Tibial nerve (tissue), 4 donors: ENCODE results near the gene ANKH. TPM values are rescaled to one million over a fixed set of nuclear protein-coding genes. Genes with fewer than 3 reads are reported as not detected.

ENCODE experiments used
- DNase-seq, 2 donors: peaks; one replicate each; pipeline ENCODE4 v3.0.0-alpha.2; 2019; ENCODE audit warnings: low spot score in 2 of 2
- H3K27ac ChIP-seq, 4 donors: fragments of 200-600 bp; sonication (generic) in 3 of 4; one replicate each; pipeline ENCODE4 v1.5.1; 2017 to 2019; ENCODE audit warnings: mild to moderate bottlenecking in 1 of 4
- H3K27me3 ChIP-seq, 2 donors: fragments of 200-600 bp; sonication (generic) in 1 of 2; one replicate each; pipeline versions ENCODE4 v1.5.1 to v1.6.0; 2017 to 2019
- H3K36me3 ChIP-seq, 3 donors: fragments of 200-600 bp; sonication (generic); one replicate each; pipeline ENCODE4 v1.5.1; 2018 to 2019
- H3K4me1 ChIP-seq, 4 donors: fragments of 200-600 bp; sonication (generic) in 3 of 4; one replicate each; pipeline ENCODE4 v1.5.1; 2017 to 2019
- H3K4me3 ChIP-seq, 4 donors: fragments of 200-600 bp; sonication (generic) in 3 of 4; one replicate each; pipeline ENCODE4 v1.5.1; 2017 to 2019; ENCODE audit warnings: mild to moderate bottlenecking in 1 of 4, moderate library complexity in 1 of 4
- H3K9me3 ChIP-seq, 4 donors: fragments of 200-600 bp; sonication (generic) in 3 of 4; one replicate each; pipeline ENCODE4 v1.5.1; 2017 to 2019
- EP300 ChIP-seq, 2 donors: sonication (generic); formaldehyde crosslinking; IDR thresholded peaks; one replicate each; pipeline ENCODE4 v1.6.1; 2017; ENCODE audit warnings: antibody characterized with exemption in 2 of 2, mild to moderate bottlenecking in 1 of 2
- POLR2A ChIP-seq, 2 donors: fragments of 450-650 bp; IDR thresholded peaks; one replicate each; pipeline ENCODE4 v1.6.1; 2017; ENCODE audit warnings: antibody characterized with exemption in 2 of 2, mild to moderate bottlenecking in 2 of 2, moderate library complexity in 2 of 2
- WGBS, 2 donors: methylation state at CpG; one replicate each; pipeline ENCODE4 v1.1.5; 2018; 5-methylcytosine and 5-hydroxymethylcytosine counted together
- total RNA-seq, 4 donors: library from RNA; depleted of rRNA; stranded (reverse); fragments of >200 nt; gene quantifications; one replicate each; pipeline ENCODE4 v1.1.0, GENCODE V29; 2016
- TF ChIP-seq, protein P1 (sequence below), 5 experiments: fragments of 200-600 bp in 3 of 5; fragments of 450-650 bp in 2 of 5; sonication (generic) in 3 of 5; IDR thresholded peaks; one replicate each; pipeline ENCODE4 v1.5.1; 2016 to 2019; ENCODE audit warnings: antibody characterized with exemption in 5 of 5, mild to moderate bottlenecking in 3 of 5, moderate library complexity in 2 of 5

The ANKH gene
- total RNA-seq, 4 donors from 2014 or later: 45.7 to 77.9 (median 46.6) TPM

DNA sequence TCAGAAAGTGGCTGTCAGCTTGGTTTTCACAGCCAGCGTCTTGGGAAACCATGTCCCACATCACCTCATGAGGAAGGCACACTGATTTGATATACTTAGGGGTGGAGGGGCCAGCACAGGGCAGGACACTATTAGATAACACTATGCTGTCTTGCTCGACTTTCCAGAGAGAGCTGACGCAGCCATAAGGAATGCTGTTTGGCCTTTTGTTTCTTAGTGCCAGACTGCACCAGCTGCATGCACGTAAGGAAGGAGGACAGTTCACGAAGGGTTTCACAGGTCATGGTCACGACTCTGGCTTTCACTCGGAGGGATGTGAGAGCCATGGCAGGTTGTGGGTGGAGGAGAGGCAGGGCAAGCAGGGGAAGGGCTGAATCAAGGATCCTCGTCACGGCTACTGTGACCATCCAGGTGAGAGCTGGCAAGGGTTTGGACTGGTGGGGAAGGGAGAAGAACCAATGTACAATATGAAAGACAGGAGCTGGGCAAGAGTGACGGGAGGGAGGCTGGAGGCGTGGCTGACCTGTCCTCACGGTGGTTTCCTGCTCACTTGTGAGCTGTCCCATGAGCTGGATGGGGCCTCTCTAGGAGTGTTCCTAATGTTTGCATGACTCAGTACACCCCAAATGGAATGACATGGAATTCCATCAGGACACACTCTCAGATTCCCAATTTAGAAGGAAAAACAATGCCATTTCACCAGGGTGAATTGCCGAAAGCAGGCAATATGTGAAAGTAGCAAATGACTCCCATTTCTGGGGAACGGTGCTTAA, 145.3 kb downstream of the ANKH start:
- Histone ChIP-seq H3K27me3 (no peaks in the 10 kb centered on the region), H3K36me3 (peaks cover 0 to 42% (median 0%) of the 10 kb centered on the region in 3 donors), H3K9me3 (no peaks in the 10 kb centered on the region), H3K27ac (peak overlapping the region in 2 of 4 donors; percentile 26 to 82), H3K4me3 (no peak overlapping the region), H3K4me1 (peaks cover 0 to 26% (median 8%) of the 10 kb centered on the region in 4 donors)
- TF ChIP-seq EP300 (IDR thresholded peaks at IDR 0.05) (no peak), POLR2A (IDR thresholded peaks at IDR 0.05) (no peak)
- TF ChIP-seq, protein P1, sequence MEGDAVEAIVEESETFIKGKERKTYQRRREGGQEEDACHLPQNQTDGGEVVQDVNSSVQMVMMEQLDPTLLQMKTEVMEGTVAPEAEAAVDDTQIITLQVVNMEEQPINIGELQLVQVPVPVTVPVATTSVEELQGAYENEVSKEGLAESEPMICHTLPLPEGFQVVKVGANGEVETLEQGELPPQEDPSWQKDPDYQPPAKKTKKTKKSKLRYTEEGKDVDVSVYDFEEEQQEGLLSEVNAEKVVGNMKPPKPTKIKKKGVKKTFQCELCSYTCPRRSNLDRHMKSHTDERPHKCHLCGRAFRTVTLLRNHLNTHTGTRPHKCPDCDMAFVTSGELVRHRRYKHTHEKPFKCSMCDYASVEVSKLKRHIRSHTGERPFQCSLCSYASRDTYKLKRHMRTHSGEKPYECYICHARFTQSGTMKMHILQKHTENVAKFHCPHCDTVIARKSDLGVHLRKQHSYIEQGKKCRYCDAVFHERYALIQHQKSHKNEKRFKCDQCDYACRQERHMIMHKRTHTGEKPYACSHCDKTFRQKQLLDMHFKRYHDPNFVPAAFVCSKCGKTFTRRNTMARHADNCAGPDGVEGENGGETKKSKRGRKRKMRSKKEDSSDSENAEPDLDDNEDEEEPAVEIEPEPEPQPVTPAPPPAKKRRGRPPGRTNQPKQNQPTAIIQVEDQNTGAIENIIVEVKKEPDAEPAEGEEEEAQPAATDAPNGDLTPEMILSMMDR (IDR thresholded peaks at IDR 0.05): no peak
- DNase-seq: no peak
- WGBS, 2 donors: 73 to 77% methylated on average over 14 of the region's 14 CpGs

DNA sequence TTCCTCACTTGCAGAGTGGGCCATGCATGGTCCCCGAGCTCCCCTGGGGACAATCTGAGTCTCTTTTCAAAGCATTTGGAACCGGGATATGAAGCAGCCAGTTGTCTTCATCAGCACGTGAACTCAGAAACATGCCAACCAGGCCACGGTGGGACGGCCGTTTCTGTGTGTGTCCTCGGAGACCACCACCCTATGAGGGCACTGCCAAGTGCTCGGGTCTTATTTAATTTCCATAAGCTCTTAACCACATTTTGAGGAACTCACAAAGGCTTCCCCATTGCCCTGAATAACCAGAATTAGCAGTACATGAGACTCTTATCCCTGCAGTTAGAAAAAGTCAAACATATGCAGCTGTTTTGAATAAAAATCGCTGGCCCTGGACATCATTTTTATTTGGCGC, 146.9 kb downstream of the ANKH start:
- Histone ChIP-seq H3K4me1 (peaks cover 0 to 26% (median 8%) of the 10 kb centered on the region in 4 donors), H3K9me3 (no peaks in the 10 kb centered on the region), H3K4me3 (no peak overlapping the region), H3K36me3 (peaks cover 0 to 37% (median 0%) of the 10 kb centered on the region in 3 donors), H3K27ac (no peak overlapping the region), H3K27me3 (no peaks in the 10 kb centered on the region)
- 75% methylated on average over 10 of the region's 10 CpGs for WGBS, 2 donors
- DNase-seq: peak in 1 of 2 donors; percentile 26
- TF ChIP-seq, protein P1 (IDR thresholded peaks at IDR 0.05): no peak
- peak in 1 of 2 donors; percentile 14 for TF ChIP-seq EP300 (IDR thresholded peaks at IDR 0.05)
- TF ChIP-seq POLR2A (IDR thresholded peaks at IDR 0.05): no peak

DNA sequence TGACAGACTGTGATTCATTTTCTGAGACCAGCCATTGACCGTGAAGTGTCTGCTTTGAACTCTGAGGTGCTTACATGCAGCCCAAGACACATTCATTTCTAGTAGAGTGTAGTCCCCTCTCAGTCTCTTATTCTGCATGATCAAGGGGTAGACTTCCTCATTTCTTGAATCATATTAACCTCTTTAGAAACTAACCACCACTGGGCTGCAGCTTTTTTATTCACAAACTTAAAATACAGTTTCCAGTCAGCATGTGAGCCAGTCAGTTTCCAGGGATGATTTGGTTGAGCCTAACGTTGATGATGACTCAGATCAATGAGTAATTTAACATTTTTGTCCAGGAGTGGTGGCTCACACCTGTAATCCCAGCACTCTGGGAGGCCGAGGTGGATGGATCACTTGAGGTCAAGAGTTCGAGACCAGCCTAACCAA, 147.9 kb downstream of the ANKH start:
- DNase-seq: no peak
- Histone ChIP-seq H3K4me1 (peaks cover 0 to 22% (median 8%) of the 10 kb centered on the region in 4 donors), H3K36me3 (peaks cover 0 to 42% (median 0%) of the 10 kb centered on the region in 3 donors), H3K4me3 (no peak overlapping the region), H3K27ac (no peak overlapping the region), H3K27me3 (no peaks in the 10 kb centered on the region), H3K9me3 (no peaks in the 10 kb centered on the region)
- 78 to 86% methylated on average over 4 of the region's 4 CpGs for WGBS, 2 donors
- TF ChIP-seq, protein P1 (IDR thresholded peaks at IDR 0.05): no peak
- TF ChIP-seq POLR2A (IDR thresholded peaks at IDR 0.05): no peak
- TF ChIP-seq EP300 (IDR thresholded peaks at IDR 0.05): no peak

DNA sequence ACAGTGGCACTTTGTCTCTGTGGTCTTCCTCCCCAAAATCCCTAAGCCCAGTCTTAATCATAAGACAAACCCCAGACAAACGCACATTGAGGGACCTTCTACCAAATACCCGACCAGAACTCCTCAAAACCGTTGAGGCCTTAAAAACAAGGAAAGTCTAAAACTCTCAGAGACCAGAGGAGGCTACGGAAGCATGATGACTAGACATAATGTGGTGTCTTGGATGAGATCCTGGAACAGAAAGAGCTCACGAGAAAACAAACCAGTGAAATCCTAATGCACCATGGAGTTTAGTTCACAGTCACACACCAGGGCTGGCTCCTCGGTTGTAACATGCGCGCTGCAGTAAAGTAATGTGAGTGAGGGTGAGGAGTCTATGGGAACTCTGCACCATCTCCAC, 148.7 kb downstream of the ANKH start:
- TF ChIP-seq POLR2A (IDR thresholded peaks at IDR 0.05) (no peak), EP300 (IDR thresholded peaks at IDR 0.05) (no peak)
- TF ChIP-seq, protein P1 (IDR thresholded peaks at IDR 0.05): no peak
- H3K4me1 ChIP-seq: peaks cover 0 to 14% (median 3%) of the 10 kb centered on the region in 4 donors
- H3K9me3 ChIP-seq: no peaks in the 10 kb centered on the region
- H3K27ac ChIP-seq: no peak overlapping the region
- no peak for DNase-seq
- peaks cover 0 to 42% (median 0%) of the 10 kb centered on the region in 3 donors for H3K36me3 ChIP-seq
- H3K4me3 ChIP-seq: no peak overlapping the region
- no peaks in the 10 kb centered on the region for H3K27me3 ChIP-seq
- 91 to 92% methylated on average over 8 of the region's 8 CpGs for WGBS, 2 donors

DNA sequence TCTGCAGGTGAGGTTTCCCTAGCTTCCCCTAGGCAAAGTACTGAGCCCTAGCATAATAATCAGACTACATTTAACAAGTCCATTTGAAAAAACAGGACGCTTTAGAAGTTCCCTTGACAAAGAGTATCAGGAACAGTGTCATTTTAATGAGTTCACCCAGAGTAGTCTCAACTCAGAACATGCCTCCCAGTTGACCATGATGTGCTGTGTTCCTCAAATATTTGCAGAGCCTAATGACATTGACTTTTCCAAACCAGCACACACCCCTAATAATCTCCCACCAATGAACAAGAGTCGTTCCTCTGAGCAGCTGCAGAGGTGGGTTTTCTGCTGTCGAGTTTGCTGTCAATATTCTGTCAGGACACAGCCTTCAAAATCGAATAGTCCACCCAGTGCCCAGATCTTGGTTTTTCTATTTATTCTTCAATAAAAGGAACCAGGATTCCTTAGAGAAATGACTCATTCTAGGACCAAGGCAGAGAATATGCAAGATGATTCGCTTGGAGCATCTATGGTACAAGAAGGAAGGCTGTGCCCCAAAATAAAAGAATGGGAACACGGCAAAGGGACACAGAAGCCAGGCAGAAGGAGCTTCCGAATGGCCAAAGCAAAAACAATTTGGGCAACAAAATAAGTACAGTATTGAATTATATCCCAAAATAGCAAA, 149.5 kb downstream of the ANKH start:
- Histone ChIP-seq H3K27ac (no peak overlapping the region), H3K4me3 (no peak overlapping the region), H3K36me3 (peaks cover 0 to 45% (median 0%) of the 10 kb centered on the region in 3 donors), H3K27me3 (no peaks in the 10 kb centered on the region), H3K4me1 (peaks cover 0 to 6% (median 0%) of the 10 kb centered on the region in 4 donors), H3K9me3 (no peaks in the 10 kb centered on the region)
- 87 to 88% methylated on average over 7 of the region's 7 CpGs for WGBS, 2 donors
- TF ChIP-seq EP300 (IDR thresholded peaks at IDR 0.05) (no peak), POLR2A (IDR thresholded peaks at IDR 0.05) (no peak)
- TF ChIP-seq, protein P1 (IDR thresholded peaks at IDR 0.05): no peak
- no peak for DNase-seq
